ENCODE results near the gene SCN9A.
"Not testable (repeated sequence)": the region's sequence is repeated elsewhere in the genome, so short reads cannot be mapped to it uniquely, and the experiment has no call there.

The SCN9A gene

DNA sequence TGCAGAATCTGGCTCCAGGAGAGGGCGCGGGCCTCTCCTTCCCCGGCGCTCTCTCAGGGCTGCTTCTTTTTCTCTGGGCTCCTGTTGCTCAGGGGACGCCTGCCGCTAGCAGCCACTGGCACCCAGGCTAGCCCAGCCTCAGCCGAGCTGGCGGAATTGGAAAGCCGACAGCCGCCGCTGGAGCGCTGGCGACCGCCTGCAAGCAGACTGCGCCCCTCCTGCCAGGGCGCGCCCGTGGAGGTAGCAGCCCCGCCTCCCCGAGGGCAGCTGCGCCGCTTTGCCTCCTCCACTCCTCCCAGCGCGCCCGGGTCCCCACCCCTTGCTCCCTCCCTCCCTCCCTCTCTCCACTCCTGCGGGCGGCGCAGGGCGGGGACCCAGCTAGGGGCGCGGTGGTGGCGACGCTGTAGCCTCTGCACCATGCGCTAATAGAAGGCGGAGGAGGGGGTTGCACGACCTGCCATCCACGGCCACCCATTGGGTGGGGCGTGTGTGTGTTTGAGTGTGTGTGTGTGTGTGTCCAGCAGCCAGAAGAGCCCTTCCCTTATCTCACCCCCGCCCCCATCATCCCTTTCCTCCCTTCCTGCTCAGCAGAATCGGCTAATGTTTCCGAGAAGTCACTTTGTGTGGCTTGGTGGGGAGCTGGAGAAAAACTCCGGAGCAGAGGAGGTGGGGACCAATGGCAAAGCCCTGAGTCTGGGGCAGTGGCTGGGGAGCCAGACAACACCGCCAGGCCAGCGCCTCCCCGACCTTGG, at the start of gene SCN9A:
TSS of gene SCN9A (minus strand) at position 209 of the 752 bp plus-strand sequence. CDS start 64,188 bp downstream, outside the sequence.
- peak in 48 of 56 donors; percentile 5 to 66 (median 38) for DNase-seq

DNA sequence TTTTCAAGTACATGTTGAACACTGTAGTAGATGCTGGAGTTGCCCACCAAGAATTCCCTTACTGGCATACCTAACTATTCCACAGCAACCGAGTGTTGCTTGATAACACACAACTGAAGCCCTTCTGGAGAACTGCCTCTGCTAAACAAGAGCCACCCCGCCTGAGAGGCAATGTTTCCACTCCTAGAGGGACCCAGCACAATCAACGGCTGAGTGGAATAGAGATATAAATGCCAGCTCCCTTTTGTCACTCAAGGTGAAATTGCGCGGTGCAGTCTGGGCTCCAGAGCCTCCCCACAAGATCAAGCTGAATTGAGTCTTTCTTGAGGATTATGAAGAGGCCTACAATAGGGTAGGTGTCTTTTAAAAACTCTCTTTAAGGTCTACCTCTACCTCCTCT, 49.1 kb upstream of the SCN9A start:
- no peak for DNase-seq

DNA sequence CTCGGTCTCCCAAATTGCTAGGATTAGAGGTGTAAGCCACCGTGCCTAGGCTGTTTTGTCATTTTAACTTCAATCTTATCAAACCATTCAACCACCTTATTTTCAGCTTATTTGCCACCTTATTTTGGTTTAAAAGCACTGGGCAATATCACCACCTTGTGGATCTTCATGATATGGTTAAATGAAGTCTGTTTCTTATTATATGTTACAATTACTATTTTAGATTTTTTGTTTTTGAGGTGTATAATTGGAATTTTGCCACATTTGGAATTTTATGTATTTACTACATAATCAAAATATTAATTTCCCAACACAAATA, 43.8 kb upstream of the SCN9A start:
- DNase-seq = no peak

DNA sequence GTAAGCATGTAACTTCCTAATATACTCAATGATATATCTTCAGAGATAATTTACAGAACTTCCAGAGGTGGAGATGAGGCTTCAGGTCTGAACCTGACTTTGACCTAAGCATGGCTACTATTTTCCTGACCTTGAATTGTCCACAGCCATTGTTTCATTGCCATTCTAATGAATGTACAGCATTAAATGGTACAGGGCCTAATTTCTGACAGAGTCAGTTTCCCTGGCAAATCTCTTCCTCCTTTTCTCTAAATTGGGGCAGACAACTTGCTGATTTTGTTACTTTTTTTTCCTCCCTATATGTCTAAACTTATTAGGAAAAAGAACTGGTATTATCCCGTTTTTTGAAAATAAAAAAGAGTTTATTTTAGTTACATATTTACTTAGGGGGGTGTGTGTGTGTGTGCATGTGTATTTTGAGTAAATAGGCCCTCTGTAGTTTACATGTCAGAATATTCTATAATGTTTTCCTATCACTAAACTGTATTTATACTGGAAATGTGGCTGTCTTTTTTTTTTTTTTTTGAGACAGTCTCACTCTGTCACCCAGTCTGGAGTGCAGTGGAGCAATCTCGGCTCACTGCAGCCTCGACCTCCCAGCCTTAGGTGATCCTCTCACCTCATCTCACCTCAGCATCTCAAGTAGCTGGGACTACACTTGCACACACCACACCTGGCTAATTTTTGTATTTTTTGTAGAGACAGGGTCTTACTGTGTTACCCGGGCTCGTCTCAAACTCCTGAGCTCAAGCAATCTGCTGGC, 43.3 kb upstream of the SCN9A start:
- no peak for DNase-seq

DNA sequence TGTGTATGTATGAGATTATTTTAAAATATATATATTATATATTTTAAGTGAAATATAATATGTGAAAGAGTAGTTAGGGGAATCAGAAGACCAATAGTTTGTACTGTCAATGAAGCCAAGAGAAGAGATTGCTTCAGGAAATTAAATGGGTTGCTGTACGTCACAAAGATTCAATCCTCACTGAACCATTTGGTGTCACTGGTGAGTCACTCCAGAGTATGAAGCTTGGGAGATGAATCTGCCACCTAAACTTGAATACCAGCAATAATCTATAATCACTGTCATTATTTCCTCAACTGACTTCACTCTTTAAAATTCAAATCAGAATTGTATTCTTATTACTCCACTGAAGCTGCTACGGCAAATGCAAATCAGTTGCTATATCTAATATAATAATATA, 41.9 kb upstream of the SCN9A start:
- DNase-seq = no peak

DNA sequence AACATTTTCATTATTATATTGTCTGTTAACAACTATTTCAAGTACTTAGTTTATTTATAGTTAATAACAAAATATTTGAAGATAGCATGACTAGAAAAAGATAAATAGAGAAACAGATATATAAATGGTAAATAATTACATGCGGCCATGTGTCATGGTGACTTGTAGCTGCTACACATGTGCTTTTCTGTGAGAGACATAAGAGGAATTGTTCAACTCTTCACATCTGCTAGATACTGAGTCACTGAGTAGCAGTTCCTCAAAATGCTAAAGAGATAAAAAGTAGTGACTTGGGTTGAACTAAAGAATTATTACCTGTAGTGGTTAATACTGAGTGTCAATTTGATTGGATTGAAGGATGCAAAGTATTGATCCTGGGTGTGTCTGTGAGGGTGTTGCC, 37.5 kb upstream of the SCN9A start:
- DNase-seq = no peak

DNA sequence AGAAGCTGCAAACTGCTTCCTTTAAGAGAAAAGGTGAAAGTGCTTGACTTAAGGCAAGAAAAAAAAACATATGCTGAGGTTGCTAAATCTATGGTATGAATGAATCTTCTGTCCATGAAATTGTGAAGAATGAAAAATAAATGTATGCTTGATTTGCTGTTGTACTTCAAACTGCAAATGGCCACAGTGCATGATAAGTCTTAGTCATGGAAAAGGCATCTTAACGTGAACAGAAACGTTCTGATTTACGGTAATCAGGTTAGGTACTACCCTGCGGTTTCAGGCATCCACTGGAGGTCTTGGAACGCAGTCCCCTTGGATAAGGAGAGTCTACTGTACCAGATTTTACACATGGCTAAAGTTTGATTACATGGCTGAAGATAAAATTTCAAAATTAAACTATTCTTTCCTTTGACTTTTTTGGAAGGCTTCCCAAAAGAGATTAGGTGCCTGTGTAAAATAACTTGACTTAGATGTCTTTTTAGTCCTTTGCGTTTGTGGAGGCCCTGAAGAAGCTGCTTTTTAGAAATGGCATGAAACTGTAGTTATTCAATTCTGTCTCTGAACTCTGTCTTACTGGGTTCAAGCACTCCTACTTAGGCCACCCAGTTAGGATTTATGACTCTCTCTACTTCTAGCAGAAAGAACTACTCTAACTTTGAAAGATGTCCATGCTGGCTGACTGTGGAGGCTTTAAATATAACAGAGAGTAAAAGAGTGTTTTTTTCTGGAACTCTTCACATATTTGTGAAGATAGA, 35.9 kb upstream of the SCN9A start:
- no peak for DNase-seq

DNA sequence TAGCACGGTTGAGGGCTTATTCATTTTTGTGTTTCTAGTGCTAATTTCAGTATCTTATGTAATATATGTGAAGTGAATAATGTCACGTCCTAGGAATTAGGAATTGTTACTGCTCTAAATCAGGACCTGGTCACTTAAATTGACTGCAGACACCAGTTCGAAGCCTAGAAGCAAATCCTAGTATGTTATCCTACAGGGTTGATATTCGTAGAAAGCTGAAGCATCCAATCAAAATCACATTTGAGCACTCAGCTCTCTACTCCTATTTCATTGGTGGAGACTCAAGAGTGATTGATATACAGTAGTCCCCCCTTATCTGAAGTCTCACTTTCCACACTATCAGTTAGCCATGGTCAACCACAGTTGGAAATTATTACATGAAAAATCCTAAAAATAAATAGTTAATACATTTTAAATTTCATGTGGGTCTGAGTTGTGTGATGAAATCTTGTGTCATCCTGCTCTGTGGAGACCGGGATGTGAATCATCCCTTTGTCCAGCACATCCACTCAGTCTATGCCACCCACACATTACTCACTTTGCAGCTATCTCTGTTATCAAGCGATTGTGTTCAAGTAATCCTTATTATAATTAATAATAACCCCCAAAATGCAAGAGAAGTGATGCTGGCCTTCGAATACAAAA, 35.2 kb upstream of the SCN9A start:
- DNase-seq = peak in 1 of 56 donors; percentile 1

DNA sequence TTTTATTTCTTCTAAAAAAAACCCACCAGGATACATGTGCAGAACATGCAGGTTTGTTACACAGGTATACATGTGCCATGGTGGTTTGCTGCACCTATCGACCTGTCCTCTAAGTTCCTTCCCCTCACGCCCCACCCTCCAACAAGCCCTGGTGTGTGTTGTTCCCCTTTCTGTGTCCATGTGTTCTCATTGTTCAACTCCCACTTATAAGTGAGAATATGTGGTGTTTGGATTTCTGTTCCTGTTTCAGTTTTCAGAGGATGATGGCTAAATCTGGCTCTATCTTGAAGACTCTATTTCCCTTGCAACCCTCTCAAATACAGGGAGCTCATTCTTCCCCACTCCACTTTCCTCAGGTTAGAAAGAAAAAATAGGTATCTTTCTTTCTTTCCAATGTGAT, 32.0 kb upstream of the SCN9A start:
- not testable (repeated sequence) for DNase-seq

DNA sequence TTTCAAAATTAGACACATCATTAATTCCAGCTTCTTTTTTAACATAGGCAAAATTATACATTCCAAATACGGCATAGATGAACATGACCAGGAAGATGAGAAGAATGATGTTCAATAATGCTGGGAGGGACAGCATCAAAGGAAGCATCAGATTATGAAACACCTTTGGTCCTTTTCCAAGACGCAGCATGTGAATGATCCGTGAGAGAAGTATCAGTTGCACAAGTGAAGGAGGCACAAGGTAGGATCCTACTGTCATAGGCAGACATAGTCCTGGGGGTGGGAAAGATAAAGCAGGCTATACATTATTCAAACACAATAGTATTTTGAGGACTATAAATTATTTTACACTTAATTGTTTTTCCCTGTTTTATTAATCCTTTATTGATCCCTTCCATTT, 30.6 kb upstream of the SCN9A start:
- DNase-seq = no peak

DNA sequence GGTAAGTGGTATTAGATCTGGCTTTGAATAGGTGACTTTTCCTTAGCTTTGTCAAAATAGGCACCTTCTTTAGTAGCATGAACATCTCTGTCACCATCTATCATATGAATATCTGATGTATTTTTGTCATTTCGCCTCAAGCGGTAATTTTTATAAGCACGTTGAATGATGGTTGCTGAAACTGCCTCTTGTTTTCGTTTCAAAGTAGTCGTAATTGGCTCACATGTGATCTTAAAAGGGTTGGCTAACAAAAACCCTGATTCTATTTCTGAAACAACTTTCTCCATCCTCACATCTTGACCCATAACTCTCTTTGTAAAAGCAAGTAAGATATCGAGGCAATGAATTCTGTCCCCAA, 29.8 kb upstream of the SCN9A start:
- DNase-seq = no peak

DNA sequence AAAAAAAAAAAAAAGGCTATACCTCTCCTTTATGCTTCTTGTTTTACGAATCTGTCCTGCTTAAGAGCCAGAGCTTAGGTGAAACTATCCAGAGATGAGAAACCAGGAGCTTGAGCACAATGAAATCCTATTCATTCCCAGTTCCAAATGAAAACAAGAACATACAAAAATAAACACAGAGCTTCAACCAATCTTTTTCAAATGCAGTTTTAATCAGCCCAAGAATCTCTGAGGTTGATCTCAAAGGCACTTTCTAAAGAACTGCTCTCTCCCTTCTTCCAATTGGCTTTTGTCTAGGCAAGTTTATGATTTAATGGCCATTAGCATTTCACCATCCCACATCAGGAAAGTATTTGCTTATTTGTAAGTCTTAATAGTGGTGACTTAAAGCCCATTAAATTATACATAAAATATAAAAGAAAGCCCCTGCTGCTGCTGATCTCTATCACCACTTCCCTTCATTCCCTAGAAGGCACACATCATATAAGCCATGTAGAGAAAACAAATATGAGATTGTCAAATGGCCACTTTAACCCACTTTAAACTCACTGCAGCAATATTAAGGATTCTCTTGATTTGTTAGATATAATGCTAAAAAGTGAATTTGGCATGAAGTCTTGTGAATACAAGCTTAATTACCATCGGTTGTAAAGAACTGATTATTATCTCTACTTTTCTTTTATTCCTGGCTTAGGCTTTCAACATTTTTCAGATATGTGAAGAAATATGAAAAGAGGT, 29.3 kb upstream of the SCN9A start:
- DNase-seq = no peak

DNA sequence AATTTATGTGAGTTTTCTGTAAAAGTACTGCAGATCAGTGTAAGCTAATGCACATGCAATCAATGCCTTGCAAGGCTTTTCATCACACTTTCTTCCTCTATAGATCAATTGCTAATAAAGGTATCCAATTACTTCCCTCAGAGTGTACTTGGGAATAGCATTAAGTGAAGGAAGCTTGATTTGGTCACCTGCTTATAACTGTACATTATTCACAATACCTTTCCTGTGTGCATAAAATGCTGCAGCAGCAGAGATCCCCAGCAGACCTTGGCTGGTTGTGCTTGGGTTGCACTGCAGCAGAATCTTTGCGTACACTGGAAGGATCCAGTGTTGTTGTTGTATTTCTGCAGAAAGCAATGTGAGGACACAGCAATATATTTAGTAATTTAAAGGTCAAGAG, 18.5 kb upstream of the SCN9A start:
- no peak for DNase-seq

DNA sequence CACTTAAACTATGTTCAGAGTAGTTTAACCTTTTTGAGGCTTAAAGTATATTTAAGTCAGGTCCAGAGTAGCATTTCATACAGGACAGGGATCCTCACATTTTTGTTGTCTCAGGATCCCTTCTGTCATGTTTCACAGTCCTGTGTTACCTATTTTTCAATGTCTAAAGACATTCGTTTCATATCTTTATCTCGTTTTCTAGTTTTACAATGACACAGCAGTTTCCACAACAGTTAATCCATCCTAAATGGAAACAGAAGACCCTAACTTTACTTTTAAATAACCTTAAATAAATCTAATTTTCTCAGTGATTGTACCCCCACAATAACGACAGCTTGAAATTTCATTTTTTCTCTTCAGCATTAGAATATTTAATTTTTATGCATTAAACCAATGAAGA, 17.3 kb upstream of the SCN9A start:
- DNase-seq = no peak

DNA sequence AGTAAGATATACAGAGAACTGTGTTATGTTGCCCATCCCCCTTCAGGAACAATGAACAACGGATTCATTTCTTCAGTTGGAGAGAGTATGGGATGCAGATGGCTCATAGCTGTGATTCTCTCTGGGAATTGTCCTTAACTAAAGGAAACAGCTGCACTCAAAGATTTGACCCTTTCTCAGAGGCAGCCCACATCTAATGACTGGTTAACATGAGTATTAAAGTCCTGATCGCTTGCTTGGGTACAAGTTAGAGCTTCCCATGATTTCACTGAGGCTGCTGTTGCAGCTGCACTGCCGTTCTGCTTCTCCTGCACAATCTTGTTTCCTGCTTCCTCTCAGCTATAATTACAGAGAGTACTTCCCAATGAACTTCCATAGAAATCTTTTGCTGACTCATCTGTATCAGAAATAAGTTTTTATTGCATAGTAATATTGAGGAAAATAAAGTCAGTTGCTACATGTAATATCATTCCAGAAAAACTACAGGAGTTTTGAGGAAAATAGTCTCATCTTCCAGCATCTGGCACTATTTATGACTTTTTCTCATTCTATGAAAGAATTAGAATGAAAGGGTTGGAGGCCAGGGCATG, 12.8 kb upstream of the SCN9A start:
- no peak for DNase-seq

DNA sequence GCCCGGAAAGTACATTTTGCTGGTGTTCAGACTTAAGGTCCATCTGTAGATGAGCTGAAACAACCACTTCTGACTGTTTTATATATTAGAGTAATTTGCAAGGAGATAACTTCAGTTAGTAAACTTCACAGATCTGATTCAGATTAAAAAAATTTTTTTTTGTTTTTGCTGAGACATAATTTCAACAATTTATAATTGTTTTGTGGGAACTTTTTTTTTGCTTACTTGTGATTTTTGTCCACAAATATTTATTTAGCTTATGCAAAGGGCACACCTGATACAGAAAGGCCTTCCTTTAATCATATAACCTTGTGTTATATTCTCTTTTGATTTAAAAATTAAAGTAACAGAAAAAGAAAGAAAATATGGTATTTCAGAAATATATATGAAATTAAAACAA, 9.6 kb upstream of the SCN9A start:
- no peak for DNase-seq

DNA sequence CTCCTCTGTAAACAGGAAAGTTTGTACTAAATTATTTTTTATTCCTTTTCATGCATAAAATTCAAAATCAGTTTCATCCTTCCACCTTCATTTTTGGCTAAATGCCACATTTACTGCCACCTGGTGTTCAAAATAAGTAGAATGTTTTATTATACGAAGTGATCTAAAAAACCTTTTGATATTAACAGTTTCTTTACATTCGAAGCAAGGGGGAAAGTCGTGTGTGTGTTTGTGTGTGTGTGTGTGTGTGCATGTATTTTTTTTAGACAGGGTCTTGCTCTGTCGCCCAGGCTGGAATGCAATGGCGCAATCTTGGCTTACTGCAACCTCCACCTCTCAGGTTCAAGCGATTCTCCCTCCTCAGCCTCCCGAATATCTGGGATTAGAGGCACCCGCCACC, 9.0 kb upstream of the SCN9A start:
- DNase-seq = no peak

DNA sequence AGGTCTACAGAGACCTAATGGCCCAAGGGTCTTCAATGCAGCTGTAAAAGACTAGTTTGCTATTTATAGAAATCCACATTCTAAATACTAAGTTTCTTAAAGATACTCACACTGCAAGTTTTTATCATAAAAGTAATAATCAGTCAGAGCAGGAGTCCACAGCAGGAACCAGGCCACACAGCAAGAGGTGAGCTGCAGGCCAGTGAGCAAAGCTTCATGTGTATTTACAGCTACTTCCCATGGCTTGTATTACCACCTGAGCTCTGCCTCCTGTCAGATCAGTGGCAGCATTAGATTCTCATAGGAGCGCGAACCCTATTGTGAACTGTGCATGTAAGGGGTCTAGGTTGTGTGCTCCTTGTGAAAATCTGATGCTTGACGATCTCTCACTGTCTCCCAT, 6.7 kb upstream of the SCN9A start:
- no peak for DNase-seq

DNA sequence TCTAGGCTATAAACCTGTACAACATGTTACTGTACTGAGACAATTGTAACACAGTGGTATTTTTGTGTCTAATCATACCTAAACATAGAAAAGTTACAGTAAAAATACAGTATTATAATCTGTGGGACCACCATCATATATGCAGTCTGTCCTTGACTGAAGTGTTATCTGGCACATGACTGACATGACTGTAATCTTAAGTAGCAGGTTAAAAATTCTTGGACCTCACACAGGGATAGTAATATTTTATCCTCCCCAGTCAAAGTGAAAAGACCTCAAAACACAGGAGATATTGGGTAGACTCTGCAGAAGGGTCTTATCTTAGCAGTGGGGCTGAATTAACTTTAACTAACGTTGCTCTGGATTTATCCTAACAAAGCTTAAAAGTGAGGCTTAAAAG, 4.9 kb upstream of the SCN9A start:
- DNase-seq = no peak

DNA sequence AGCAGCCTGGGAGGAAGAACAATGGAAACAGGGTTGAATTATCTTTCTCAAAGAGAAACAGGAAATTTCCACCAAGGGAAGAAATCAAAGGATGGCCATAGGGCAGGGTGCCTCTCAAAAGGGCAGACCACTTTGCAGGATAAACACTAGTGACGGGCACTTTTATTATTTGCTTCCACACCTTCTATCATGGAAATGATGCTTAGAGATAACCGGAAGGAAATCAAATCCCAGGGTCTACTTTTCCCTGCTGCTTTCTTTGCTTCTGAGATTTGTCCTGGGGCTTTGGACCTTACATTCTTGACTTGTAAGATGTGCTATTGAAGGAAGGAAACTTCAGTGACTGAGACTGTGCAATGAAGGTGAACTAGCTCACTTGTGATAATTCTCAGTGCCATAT, 1.1 kb upstream of the SCN9A start:
- DNase-seq = no peak

DNA sequence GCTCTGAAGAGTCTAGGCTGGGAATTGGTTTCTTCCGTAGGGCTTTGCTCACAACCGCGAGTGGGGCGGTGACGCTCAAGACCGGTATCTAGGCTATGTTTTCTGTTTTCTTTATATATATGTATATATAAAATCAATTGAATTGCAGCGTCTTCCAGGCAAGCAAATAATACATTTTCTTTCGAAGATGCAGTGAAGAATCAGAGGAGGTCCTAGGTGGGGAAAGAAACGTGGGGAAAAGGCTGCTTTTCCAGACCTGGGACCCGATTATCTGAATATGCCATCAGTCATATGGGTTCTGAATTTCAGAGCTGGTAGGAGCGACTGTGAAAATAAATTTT, 714 bp upstream of the SCN9A start:
- no peak for DNase-seq

All from amygdala (tissue), 56 donors.